GM19397 (cell line): Measurements from ENCODE around the gene UBE2H.
"Not testable (repeated sequence)": the region's sequence is repeated elsewhere in the genome, so short reads cannot be mapped to it uniquely, and the experiment has no call there.

ENCODE experiments used
- ATAC-seq: cut with Tn5 transposase; IDR thresholded peaks from one replicate; pipeline ENCODE4 v1.9.1; 2021; ENCODE audit warnings: mild to moderate bottlenecking, moderate library complexity; ENCODE audit not compliant: unreplicated experiment

Gene UBE2H

GRCh38 chr7:129909669-129910068, 43.1 kb downstream of the UBE2H start:
- no peak for ATAC-seq

DNA sequence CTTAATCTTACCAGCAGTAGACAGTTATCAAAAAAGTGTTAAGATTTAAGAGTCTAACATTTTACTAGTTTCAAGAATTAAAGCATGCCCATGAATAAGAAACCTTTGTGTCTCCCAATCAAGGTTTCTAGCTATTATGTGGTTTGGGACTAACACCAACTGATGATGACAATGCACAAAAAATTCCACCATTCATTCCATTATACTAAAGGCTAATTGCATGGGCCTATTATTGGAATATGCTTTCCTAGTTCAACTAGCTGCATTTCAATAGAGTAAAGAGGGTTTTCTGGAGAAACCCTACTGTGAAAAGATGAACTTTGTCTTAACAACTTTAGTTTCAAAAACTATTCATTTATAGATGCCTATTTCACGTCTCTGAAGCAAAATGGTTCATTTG, 44.6 kb downstream of the UBE2H start:
- no peak for ATAC-seq

GRCh38 chr7:129907122-129907736, 45.5 kb downstream of the UBE2H start:
- ATAC-seq: no peak

- no peak for ATAC-seq
These were observed 46.1 kb downstream of the UBE2H start for GRCh38 chr7:129906700-129907099.

DNA sequence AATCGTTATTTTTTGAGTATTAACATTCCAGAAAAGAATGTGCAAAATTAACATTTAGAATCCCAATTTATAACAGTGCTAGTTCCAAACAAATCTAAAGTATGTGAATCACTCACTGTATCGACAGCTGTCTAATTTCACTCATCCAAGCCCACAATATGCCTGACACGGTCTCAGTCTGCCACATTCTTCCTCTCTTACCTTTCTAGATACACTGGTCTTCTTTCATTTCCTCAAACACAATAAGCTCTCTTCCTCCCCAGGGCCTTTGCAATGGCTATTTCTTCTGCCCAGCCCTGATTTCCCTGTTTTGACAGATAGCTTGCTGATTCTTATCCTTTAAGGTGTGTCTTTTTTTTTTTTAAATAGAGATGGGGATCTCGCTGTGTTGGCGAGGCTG, 48.8 kb downstream of the UBE2H start:
- no peak for ATAC-seq

DNA sequence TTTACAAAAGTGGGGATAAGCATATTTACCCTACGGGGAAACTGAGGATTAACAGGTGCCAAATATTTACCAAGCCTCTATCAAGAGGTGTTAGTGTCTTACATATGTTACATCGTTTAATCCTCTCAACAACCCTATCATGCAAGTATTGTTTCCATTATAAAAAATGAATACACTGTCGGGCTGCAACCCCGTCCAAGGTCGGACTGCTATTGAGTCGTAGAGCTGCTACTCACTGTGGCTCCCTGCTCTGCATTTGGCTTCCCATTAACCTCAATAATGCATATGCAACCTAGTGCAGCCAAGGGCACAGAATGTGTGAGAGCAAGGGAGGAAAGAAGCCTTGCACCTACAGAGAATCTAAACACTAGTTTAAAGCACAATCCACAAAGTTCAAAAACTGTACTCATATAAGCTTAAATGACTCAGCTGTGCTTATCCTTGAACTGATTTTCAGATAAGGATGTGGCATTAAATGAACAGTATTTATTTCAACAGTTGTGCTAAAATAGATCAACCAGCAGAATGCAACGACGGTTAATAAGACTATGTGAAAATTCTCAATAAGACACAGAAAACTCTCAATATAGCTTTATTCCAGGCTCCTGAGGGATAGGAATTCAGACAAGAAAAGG, 49.9 kb downstream of the UBE2H start:
- no peak for ATAC-seq

- ATAC-seq: no peak
These were observed 54.1 kb downstream of the UBE2H start for GRCh38 chr7:129898502-129899160.

GRCh38 chr7:129898007-129898406, 54.8 kb downstream of the UBE2H start:
- no peak for ATAC-seq

GRCh38 chr7:129896568-129897382, 56.0 kb downstream of the UBE2H start:
- ATAC-seq: no peak

GRCh38 chr7:129894184-129894583, 58.6 kb downstream of the UBE2H start:
- ATAC-seq: not testable (repeated sequence)

DNA sequence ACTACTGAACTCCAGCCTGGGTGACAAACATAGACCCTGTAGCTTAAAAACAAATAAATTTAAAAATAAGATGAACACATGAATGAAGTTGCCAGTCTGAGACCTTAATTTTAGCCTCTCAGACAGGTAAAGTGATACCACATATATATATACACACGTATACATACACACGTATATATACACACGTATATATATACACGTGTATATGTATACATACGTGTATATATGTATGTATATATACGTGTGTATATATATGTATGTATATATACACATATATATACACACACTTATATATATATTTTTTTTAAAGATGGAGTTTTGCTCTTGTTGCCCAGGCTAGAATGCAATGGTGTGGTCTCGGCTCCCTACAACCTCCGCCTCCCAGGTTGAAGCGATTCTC, 62.7 kb downstream of the UBE2H start:
- ATAC-seq: no peak

DNA sequence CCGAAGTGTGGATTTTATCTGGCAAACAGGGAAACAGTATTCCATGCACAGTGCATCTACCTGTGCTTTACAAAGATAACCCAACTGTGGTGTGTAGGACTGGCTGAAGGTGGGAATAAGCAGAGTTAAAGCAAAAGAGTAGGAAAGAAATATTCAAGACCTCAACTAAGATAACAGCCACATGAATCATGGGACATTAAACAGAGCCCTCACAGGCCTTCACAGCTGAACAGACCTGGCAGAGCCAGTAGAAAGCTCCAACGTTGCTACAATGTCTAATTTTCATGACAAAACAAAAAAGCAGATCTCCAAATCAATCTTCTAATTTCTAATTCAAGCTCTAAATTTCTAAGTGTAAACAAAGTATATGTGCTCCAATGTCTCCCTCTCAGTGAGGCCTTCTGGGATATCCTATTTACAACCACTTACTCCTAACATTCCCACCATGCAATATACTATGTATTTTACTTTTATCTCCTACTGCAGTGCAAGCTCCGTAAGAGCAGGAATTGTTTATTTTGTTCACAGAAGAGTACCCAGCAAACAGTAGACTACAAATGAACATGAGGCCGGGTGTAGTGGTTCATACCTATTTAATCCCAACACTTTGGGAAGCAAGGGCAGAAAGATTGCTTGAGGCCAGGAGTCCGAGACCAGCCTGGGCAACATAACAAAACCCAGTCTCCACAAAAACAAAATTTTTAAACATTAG, 63.5 kb downstream of the UBE2H start:
- ATAC-seq: no peak

- ATAC-seq: no peak
These were observed 64.9 kb downstream of the UBE2H start for GRCh38 chr7:129887865-129888264.

DNA sequence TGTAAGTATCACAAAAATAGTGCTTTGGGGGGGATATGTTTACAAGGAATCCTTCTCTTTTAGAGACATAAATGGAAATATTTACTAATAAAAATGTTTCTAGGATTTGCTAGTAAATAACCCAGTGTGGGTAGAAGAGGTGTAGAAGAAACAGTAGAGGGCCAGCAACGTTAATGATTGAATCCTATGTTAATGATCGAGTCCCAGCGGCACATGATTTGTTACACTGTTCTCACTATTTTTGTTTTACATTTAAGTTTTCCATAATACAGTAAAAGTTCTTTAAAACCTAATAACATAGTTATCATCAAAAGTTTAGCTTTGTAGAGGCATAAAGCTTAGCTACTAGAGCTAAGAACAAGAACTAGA, 66.0 kb downstream of the UBE2H start:
- no peak for ATAC-seq

- ATAC-seq: no peak
These were observed 66.5 kb downstream of the UBE2H start for GRCh38 chr7:129886167-129886817.

GRCh38 chr7:129884495-129884894, 68.3 kb downstream of the UBE2H start:
- ATAC-seq: no peak

- no peak for ATAC-seq
These were observed 69.6 kb downstream of the UBE2H start for GRCh38 chr7:129883151-129883550.

GRCh38 chr7:129882531-129882930, 70.2 kb downstream of the UBE2H start:
- ATAC-seq: no peak

- no peak for ATAC-seq
These were observed 75.5 kb downstream of the UBE2H start for GRCh38 chr7:129877146-129877792.
